Neural cell (in vitro differentiated cells): Measurements from ENCODE around the gene SMIM11.

Experiments used
- CTCF ChIP-seq: fragments of 450-650 bp; IDR thresholded peaks from 2 replicates; pipeline ENCODE4 v1.5.1; 2014; ENCODE audit warnings: antibody characterized with exemption, mild to moderate bottlenecking, moderate library complexity; ENCODE audit not compliant: poor library complexity, severe bottlenecking
- EP300 ChIP-seq: fragments of 450-650 bp; conservative IDR thresholded peaks from 2 replicates; pipeline ENCODE4 v1.6.1; 2014; ENCODE audit warnings: antibody characterized with exemption, mild to moderate bottlenecking, moderate library complexity; ENCODE audit not compliant: poor library complexity, severe bottlenecking
- EZH2 ChIP-seq: fragments of 200-600, 300-800 bp; shearing (Covaris generic), sonication (generic); IDR thresholded peaks from 2 replicates; pipeline ENCODE4 v1.6.1; 2014; ENCODE audit warnings: antibody characterized with exemption, low read length, borderline replicate concordance, mild to moderate bottlenecking; ENCODE audit not compliant: insufficient read depth, poor library complexity, severe bottlenecking
- MXI1 ChIP-seq: fragments of 450-650 bp; conservative IDR thresholded peaks from 2 replicates; pipeline ENCODE4 v1.6.1; 2014; ENCODE audit warnings: antibody characterized with exemption, mild to moderate bottlenecking; ENCODE audit not compliant: poor library complexity, severe bottlenecking
- POLR2AphosphoS5 ChIP-seq: IDR thresholded peaks from 2 replicates; pipeline ENCODE4 v1.6.1; 2012
- RAD21 ChIP-seq: fragments of 450-650 bp; conservative IDR thresholded peaks from 2 replicates; pipeline ENCODE4 v1.6.1; 2014; ENCODE audit warnings: antibody characterized with exemption, mild to moderate bottlenecking, moderate library complexity
- REST ChIP-seq: IDR thresholded peaks from 2 replicates; pipeline ENCODE4 v1.6.1; 2012; ENCODE audit warnings: borderline replicate concordance
- SMC3 ChIP-seq: fragments of 450-650 bp; conservative IDR thresholded peaks from 2 replicates; pipeline ENCODE4 v1.6.1; 2014; ENCODE audit warnings: antibody characterized with exemption, mild to moderate bottlenecking, moderate library complexity; ENCODE audit not compliant: poor library complexity
- TAF1 ChIP-seq: IDR thresholded peaks from 2 replicates; pipeline ENCODE4 v1.6.1; 2012; ENCODE audit warnings: low read depth

DNA sequence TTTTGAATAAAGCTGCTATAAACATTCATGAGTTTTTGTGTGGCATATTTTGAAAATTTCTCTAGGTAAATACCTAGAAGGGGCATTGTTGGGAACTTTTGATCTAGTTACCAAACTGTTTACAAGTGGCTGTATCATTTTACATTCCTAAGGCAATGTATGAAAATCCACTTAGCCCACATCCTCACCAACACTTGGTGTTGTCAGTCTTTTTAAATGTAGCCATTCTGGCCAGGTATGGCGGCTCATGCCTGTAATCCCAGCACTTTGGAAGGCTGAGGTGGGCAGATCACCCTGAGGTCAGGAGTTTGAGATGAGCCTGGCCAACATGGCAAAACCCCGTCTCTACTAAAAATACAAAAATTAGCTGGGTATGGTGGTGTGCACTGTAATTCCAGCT lies 17.4 kb upstream of the SMIM11 start:
- TF ChIP-seq CTCF (no peak), EP300 (no peak), POLR2AphosphoS5 (no peak), RAD21 (no peak), EZH2 (no peak), SMC3 (no peak), TAF1 (no peak), MXI1 (no peak), REST (no peak)
